Measurements from ENCODE around the gene NECAP2.
"Not testable (repeated sequence)": the region's sequence is repeated elsewhere in the genome, so short reads cannot be mapped to it uniquely, and the experiment has no call there.

NECAP2 gene

DNA sequence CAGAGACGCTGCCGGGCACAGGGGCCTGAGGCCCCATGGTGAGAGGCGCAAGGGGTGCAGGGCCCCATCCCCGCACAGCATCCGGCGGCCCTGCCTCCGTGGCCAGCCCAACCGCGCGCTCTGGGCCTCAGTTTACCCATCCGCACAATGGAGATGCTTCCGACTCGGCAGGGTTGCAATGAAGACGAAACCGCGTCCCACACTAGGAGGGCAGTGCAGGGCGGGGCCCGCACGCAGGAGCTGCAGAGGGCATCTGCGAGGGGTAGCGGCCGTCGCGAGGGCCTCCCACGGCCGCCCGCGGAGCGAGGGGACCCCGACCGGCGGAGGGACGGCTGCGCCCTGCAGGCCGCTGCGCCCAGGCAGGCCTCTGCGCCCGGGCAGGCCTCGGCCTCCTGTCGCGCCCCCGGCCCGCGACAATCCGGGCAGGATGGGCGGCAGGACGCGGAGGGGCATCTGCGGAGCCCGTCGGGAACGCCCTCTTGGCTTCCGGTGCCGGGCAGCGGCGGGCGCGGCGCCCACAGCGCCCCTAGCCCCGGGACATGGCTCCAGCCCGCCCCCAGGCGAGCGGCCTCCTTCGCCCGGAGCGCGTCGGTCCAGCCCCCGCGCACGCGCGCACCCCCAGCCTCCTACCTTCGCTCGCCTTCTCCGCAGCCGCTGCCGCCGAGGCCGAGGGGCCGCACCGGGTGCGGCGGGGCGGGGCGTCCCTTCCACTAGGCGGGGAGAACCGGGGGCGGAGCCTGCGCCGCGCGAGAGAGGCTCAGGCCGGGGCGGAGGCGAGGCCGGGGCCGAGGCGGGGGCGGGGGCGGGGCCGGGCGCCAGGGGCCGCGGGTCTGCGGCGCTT lies 58.3 kb downstream of the NECAP2 start:
- peak; percentile 90 to 91 for DNase-seq

DNA sequence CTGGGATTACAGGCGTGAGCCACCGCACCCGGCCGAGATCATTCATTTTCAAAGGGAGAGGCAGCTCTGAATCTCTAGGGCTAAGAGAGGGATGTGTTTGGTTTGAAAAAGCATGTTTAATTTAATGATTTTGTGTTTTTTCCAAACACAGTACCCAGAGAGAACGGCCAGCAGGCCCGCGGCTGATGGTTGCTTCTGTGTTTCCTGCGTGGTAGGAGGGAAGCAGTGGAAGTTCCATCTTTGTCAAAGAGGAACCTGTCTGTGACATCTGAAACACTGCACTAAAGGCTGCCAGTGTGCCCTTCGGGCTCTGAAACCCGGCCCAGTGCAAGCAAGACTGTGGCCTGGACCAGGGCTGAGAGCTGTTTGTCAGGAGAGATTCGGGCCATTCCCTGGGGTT lies 59.9 kb downstream of the NECAP2 start:
- not testable (repeated sequence) for DNase-seq

DNA sequence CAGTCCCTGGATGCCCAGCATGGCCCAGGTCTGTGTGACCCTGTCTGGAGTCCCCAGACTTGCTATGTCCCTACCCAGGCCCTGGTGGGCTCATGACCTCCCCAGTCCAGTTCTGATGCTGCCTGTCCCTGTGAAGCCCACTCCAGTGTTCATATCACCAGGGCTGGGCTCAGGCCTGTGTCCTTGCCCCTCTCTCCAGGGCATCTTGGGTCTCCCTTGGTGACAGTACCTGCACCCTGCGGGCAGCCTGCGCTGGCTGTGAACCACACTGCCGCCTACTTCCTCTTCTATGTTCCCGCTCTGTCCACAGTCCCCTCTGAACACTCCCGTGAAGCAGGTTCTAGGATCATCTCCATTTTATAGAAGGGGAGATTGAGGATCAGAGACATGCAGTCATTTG lies 60.5 kb downstream of the NECAP2 start:
- not testable (repeated sequence) for DNase-seq

DNA sequence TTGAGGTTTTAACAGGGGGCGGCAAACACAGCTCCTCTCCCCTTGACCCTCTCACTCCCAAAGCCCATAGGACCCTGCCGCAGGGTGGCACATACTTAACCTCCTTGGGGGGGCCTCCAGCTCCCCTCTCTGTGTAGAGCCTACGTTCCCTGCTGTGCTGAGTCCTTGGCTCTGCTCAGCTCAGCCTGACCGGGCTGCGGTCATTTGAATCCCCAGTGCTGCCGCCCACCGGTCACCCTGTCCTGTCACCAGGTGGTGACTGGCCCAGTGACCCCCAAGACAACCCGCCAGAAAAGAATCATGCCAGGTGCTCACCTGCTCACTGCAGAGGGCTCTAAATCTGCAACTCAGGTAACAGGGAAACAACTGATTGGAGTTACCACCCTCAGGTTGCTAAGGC lies 60.9 kb downstream of the NECAP2 start:
- not testable (repeated sequence) for DNase-seq

DNA sequence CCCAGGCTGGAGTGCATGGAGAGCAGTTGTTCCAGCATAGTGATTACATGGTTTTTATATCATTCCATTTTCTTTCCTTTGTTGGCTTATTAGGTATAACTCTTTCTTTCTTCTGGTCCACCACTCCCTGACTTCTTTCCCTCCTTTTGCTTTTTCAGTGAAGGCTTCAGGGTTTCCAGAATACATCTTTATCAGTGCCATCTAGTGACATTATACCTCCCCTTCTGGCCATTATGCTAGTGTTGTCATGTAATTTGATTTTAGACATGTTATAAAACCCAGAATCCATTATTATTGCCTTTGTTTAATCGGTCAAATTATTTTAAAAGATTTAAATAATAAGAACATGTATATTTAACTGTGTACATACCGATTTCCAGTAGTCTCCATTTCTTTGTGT lies 63.0 kb downstream of the NECAP2 start:
- DNase-seq: no peak

DNA sequence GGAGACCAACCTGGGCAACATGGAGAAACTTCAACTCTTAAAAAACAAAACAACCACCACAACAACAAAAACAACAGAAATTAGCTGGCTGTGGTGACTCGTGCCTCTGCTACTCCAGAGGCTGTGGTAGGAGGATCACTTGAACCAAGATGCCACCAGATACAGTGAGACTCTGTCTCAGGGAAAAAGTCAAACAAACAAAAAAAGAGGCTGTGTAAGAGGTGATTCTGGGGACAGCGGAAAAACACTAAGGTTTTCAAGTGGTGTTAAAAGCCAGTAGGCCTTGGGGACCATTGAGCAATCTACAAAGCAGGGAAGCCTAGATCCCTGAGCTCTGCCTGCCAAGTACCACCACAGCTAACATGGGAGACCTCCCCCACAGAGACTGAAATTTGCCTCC lies 65.3 kb downstream of the NECAP2 start:
- DNase-seq: not testable (repeated sequence)

DNA sequence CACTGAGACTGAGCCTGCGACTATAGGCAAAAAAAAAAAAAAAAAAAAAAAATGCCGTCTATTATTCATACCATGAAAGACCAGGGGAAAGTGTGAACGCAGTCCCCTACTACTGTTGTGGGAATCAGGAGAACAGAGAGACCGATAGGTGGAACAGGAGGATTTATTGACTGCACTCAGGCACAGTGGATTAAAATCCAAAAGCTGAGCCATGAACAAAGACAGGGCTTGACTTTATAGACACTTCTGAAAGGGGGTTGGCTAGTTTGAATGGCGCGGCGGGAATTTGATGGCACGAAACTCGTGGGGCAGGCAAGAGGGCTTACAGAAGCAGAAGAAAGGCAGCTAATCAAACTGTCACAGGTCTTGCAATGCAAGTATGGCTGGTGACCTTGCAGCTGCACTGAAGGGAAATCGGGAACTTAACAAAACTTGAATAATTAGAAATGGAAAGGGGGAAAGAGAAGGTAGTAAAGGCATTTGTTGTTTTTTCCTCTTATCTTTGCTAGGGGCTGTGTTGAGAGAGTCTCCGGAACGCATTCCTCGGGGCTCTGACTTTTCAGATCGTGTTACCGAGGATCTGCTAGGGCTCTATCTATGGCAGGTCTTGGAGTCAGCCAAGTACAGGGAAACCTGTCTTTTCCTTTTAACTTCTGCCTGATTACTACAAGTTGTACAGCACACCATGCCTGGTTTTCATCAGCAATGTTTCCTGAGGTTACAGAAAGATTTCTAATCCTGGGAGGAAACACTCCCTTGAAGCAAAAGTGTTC lies 66.0 kb downstream of the NECAP2 start:
- DNase-seq: not testable (repeated sequence)

DNA sequence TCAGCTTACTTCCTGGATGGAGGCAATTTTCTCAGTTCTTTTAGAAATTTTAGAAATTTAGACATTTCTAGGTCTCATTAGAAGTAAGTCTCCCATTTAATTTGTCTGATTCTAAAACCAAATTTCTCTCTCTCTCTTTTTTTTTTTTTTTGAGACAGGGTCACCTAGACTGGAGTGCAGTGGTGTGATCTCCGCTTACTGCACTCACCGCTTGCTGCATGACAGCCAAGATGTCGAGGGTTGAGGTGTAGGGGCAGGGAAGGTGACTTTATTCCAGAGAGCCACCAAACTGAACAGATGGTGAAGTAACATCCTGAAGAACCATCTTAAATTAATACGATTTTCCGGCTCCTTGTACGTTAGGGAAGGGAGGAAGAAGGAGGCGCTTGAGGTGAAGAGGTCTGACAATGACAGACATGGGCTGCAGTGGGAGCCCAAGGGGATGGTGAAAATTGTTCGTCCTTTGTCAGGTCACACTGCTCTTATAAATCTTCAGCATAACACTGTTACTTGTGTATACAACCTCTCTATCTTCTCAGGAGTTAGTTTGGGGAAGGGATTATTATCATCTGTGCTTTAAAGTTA lies 68.4 kb downstream of the NECAP2 start:
- peak in 1 of 2 experiments; percentile 7 for DNase-seq

All from NCI-H2081 (cell line).